GM11168 (cell line): ENCODE data around the gene DHCR24.

Experiments
- in situ Hi-C: fragments of 300-500 bp; cut with MboI; formaldehyde crosslinking; loops from one replicate; pipeline ENCODE4 v1.12.0; 2022; ENCODE audit warnings: low sequenced_read_pairs; ENCODE audit not compliant: unreplicated experiment

The DHCR24 gene

DNA sequence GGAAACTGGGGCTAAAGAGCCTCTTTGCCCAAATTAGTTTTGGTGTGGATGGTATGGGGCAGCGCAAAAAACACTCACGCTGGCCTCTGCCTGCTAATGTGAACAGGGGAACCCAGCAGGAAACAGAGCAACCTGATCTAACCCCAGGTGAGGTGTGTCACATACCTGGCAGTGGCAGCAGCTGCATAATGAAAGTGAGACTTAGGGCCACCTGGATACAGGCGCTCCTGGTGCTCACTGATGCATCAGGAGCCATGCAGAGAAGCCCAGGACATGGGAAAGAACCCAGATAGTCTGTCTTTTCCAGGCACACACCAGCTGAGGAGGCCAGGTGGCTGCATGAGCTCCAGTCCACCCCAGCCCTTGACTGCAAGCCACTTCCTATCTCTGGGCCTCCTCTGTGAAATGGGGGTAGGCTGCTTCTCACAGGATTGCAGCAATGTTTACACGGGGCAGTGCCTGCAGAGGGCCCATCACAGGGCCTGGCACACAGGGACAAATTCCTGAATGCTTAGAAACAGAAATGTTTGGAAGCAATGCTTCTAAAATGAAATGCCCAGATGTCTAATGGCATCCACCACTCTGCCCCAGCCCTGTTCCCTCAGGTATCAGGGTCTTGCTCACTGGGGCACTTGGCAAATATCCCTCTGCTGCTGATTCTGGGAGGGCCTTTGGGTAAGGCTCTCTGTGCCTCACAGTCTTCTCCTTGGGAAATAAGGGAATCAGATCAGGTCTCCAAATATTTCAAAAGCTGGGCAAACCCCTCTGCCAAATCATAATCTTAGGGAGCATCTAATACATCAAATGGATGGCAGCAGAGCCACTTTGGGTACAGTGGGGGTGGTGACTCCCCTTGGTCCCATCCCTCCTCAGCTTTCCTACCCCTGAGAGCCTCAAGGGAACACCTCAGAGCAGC, 19.9 kb downstream of the DHCR24 start:
- in situ Hi-C loops, result no loop called here

GRCh38 chr1:54865238-54866073, 21.5 kb downstream of the DHCR24 start:
- in situ Hi-C loops, result no loop called here

GRCh38 chr1:54864460-54865208, 22.4 kb downstream of the DHCR24 start:
- in situ Hi-C loops, result no loop called here

DNA sequence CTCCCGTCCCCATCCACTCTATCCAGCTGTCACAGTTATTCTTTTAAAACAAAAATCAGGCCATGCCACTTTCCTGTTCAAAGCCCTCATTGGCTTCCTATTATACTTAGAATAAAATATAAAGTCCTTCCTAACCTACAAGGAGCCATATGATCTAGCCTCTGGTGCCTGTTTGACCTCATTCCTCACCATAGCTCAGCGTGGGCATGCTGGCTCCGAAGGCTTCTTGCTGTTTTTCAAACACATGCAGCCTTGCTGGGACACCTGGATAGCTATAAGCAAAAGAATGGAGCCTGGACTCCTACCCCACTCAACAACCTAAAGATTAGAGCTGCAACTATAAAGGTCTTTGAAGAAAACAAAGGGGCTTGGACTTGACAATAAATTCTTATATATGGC, 23.7 kb downstream of the DHCR24 start:
- in situ Hi-C loops, result no loop called here

DNA sequence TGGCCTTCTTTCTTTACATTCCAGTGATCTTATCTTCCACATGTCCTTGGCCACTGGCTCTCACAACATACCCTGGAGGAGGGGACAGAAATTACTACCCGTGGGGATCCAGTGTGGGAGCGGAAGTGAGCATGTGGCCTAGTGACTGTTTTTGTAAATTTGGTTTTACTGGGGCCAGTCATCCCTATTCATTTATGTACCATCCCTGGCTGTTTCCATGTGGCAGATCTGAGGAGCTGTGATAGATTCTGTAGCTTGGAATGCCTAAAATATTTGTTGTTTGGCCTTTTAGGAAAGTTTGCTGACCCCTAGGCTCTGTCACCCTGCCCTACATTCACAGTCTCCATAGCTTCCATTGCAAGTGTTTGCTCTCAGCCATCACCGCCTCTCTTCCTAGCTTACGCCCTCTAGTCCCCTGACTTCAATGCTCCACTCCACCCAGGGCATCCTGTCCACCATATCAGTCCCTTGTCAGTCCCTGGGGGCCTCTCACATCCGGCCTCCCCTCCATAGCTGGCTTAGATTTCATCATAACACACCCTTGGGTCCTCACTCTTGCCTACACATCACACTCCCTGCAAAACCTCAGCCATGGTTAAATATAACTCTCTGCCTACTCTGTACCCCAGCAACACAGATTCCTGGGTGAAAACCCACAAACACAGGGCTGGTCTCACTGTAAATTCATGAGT, 25.8 kb downstream of the DHCR24 start:
- in situ Hi-C loops, result no loop called here

- in situ Hi-C loops, result no loop called here
These were observed 27.1 kb downstream of the DHCR24 start for GRCh38 chr1:54859700-54860391.

GRCh38 chr1:54857746-54858561, 29.0 kb downstream of the DHCR24 start:
- in situ Hi-C loops, result no loop called here

- in situ Hi-C loops, result no loop called here
These were observed 29.9 kb downstream of the DHCR24 start for GRCh38 chr1:54857141-54857540.

DNA sequence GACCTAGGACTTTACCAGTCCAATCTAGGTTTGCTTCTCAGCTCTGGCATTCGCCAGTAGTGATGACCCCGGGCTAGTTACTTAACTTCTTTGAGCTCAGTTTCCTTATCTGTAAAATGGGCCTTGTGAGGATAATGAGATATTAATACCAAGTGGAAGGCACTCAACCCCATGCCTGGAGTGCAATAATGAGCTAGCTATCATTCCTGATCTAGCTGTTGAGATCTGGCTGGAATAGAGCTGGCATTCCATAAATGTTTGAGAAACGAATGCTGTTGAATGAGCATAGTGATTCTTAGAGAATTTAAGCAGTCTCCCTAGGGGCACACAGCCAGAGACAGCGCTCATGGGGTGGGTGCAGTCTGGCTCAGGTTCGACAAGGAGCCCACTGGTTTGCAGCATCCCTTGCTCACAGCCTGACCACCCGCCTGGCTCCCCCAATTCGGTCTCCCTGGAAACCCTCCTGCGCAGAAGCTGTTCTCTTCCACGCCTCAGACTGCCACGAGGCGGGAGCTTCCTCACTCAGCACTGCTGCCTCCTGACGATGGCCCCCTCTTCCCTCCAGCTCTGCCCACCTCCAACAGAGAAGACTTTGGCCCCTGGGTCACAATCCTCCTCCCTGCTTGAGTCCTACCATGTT, 32.5 kb downstream of the DHCR24 start:
- in situ Hi-C loops, result no loop called here

DNA sequence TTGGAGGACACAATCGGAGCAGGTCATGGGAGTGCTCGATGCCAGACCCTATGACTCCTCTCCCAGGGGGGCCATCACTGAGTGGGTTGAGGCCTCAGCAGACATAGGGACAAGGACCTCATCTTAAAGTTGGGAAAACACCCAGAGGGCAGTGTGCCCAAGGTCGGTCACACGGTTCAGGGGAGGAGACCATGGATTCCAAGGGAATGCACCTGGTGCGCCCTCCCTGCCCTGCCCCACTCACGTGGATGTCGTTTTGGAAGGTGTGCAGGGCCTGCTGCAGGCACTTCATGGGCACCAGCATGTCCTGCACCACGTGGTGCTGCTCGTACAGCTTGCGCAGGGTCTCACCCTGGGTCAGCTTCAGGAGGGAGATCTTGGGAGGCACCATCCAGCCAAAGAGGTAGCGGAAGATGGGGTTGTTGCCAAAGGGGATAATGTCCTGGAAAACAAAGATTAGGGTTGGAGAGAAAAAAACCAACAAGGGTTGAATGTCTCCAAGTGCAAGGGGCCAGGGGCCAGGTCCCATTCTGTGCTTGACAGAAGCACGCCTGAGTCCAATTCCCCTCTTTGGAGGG, 33.1 kb downstream of the DHCR24 start:
- in situ Hi-C loops, result no loop called here

DNA sequence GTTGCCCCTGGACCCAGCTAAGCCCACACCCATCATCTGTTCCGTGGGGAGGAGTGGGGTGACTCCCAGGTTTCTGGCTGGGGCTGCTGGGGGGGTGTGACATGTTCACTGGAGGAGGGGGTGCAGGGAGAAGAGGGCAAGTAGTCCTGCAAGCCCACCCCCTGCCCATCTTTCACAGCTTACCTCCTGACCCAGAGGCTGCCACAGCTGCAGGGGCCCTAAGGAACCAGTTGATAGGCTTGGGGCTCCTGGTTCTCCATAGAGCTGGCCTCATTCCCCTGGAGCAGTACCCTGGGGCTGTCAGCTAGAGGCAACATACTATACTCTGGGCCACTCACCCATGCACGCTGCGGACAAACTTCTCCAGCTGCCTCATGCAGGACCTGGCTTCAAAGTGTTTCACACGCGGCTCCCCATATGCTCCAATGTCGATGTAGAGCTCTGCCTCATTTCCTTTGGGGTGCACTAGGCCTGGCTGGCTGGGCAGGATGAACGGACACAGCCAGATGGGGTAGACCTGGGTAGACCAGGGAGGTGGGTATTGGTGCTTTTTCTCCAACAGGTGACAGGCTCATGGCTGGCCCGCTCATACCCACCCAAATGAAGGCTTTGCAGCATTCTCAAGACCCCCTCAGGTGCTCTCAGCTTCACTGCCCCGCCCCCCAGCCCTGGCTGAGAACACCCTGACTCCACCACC, 33.8 kb downstream of the DHCR24 start:
- in situ Hi-C loops, result no loop called here

GRCh38 chr1:54851936-54852524, 35.0 kb downstream of the DHCR24 start:
- in situ Hi-C loops, result no loop called here

DNA sequence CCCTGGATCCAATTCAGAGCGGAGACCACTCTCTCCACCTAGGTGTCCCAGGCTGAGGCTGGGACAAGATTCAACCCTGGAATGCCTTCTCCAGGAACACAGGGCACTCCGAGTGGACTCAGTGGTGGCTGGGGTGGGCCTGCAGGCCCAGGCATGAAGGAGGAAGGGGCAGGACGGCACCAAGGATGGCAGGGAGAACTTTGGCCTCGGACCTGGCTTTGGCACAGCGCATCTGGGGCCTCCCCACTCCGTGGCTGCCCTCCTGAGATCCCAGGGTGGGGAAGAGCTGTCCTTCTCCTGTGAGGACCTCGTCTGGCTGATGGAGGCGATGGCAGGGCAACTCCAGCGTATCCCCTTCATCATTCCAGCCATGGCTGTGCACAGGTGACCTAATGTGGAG, 35.6 kb downstream of the DHCR24 start:
- in situ Hi-C loops, result no loop called here

- in situ Hi-C loops, result no loop called here
These were observed 36.3 kb downstream of the DHCR24 start for GRCh38 chr1:54850737-54851136.

DNA sequence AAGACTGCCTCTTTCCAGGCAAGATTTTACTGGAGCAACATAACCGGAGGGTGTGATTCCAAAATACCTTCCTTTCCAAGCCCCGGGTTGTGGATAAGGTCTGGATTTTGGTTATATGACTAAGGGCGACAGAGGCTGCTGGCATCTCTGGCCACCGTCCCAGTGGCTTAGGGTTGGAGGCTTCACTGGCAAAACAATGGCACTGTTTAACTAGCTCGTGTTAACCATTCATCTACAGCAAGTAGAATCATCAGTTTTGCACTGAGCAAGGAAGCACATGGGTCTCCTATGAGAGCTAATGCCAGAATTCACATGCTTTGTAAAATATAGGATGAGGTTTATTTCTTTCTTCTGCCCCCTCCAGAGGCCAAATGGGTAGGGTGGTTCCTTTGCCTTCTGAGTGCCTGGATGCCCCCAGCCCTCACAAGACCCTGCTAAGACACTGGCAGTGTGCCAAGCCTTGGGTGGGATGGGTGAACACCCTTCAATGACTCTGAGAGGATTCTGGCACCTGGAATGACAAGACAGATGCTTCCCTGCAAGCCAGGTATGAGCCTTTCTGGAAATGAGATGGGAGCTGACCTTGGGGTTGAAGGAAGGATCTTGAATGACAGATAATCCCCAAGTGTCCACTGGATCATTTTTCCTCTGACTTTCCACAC, 36.8 kb downstream of the DHCR24 start:
- in situ Hi-C loops, result no loop called here
